Epidermal melanocyte (primary cell): ENCODE results near the gene TECPR2.
"Not testable (repeated sequence)": the region's sequence is repeated elsewhere in the genome, so short reads cannot be mapped to it uniquely, and the experiment has no call there.

Experiments
- DNase-seq: peaks from one replicate; pipeline ENCODE4 v3.0.0; 2011; ENCODE audit warnings: low spot score; ENCODE audit not compliant: insufficient read length

Gene TECPR2, protein sequence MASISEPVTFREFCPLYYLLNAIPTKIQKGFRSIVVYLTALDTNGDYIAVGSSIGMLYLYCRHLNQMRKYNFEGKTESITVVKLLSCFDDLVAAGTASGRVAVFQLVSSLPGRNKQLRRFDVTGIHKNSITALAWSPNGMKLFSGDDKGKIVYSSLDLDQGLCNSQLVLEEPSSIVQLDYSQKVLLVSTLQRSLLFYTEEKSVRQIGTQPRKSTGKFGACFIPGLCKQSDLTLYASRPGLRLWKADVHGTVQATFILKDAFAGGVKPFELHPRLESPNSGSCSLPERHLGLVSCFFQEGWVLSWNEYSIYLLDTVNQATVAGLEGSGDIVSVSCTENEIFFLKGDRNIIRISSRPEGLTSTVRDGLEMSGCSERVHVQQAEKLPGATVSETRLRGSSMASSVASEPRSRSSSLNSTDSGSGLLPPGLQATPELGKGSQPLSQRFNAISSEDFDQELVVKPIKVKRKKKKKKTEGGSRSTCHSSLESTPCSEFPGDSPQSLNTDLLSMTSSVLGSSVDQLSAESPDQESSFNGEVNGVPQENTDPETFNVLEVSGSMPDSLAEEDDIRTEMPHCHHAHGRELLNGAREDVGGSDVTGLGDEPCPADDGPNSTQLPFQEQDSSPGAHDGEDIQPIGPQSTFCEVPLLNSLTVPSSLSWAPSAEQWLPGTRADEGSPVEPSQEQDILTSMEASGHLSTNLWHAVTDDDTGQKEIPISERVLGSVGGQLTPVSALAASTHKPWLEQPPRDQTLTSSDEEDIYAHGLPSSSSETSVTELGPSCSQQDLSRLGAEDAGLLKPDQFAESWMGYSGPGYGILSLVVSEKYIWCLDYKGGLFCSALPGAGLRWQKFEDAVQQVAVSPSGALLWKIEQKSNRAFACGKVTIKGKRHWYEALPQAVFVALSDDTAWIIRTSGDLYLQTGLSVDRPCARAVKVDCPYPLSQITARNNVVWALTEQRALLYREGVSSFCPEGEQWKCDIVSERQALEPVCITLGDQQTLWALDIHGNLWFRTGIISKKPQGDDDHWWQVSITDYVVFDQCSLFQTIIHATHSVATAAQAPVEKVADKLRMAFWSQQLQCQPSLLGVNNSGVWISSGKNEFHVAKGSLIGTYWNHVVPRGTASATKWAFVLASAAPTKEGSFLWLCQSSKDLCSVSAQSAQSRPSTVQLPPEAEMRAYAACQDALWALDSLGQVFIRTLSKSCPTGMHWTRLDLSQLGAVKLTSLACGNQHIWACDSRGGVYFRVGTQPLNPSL (N-terminal part only)

GRCh38 chr14:102362545-102363181 is at the start of gene TECPR2, which contains the start of gene CINP:
Gene TECPR2 (plus strand): TSS chr14:102362941. CDS start chr14:102376722, 13,781 bp downstream.
Gene CINP (minus strand): TSS chr14:102362890. CDS start chr14:102362851, 39 bp downstream.
- peak; percentile 85 for DNase-seq

DNA sequence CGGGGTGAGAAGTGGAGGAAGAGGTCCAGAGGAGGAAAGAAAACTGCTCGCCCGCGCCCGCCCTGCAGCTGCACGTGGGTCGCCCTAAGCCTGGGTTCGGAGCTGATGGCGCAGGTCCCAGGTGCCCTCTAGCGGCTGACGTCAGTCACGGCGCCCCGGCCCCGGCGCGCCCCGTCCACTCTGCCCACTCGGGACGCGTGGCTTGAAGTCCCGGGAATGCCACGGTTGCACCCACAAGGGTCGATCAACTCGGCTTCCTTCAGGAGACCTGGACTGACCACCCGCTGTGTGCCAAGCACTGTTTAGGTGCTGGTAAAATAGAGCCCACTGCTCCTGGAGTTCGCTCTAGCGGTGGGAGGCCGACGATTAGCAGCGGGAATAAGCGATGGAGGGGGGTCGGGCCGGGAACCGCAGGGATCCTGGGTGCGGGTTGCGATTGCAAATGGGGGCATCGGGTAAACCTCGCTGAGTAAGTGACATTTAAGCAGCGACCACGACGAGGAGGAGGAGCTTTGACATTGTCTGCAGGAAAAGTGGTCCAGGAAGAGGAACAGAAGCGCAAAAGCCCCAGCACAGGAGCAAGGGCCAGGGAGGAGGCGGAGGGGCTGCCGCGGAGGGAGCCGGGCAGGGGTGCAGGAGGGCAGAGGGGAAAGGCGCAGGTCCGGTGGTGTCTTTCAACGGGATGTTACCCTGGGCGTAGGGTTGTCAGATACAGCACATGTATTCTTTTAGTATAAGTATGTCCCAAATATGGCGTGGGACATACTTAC is 48.3 kb upstream of the TECPR2 start:
- DNase-seq, result peak; percentile 77

DNA sequence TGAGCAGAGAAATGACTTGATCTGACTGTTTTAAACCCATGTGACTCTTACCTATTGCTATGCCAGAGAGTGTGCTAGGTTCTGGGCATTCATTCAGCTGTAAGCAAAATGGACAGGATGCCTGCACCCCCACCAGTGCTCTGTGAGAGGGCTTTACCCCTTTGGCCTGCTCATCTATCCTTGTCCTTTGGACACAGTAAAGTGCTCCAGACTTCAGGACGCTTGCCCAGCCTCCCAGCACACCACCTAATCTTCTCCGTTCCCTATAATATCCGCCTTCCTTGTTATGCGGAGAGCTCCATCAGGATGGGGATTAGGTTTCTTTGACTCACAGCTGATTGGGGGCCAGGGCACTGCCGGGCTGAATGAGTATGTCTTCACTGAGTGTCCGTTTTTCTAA is 47.6 kb upstream of the TECPR2 start:
- DNase-seq, result no peak

GRCh38 chr14:102316338-102316742 is 46.4 kb upstream of the TECPR2 start:
- no peak for DNase-seq

- DNase-seq, result peak; percentile 65
These were observed 45.8 kb upstream of the TECPR2 start for GRCh38 chr14:102316743-102317563.

DNA sequence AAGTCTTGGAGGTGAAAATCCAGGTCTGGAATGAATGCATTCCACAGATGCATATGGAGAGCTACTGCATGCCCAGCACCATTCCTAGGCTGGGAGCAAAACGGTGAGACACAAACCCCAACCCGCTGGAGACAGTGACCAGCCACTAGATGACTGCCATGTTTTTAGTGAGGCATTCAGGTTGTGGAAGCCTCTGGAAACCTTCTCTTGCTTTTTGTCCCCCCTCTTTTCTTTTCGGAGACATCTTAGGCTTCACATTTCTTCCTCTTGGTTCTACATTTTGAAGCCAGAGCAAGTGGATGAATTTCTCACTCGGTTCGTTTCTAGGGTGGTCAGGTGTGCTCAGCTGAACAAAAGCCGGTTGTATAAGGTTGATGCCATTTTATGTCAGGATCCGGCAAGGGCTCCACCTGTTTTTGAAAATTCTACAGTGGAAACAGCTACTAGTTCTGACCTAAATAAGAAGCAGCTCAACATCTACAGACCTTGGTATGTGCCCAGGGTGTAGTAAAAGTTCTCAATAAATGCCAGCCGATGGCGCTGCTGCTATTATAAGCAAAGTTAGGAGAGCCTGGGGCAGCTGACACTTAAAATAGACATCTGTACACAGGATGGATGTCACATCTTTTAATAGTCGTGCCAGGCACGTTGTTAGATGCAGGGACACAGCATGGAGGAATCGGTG is 45.0 kb upstream of the TECPR2 start:
- no peak for DNase-seq

- DNase-seq, result no peak
These were observed 43.9 kb upstream of the TECPR2 start for GRCh38 chr14:102318781-102319276.

DNA sequence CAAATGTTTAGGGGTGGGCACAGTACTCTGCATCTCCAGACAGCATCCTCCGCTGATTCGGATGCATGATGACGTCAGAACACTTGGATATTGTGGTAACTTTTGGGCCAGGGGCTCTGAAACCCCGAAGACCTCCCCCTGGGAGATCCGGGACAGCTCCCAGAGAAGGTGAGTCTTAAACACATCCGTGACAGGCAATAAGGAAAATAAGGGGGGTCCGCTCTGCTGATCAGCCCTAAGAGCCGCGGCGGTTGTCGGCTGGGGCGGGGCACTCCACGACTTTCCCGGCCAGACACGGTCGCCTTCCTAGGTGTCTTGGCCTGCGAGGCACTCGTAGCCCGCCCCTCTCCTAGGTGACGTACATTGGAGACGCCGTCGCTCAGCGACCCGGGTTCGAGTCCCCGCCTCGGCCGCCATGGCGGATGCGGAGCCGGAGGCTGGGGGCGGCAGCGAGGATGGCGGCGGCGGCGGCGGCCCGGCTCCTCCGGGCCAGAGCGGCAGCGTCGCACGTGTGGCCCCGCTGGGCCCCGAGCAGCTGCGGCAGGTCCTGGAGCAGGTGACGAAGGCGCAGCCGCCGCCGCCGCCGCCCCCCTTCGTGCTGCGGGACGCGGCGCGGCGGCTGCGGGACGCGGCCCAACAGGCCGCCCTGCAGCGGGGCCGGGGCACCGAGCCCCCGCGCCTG is 43.2 kb upstream of the TECPR2 start, which contains the start of gene ZNF839:
ZNF839 (plus strand) TSS at position 396 of the 682 bp plus-strand sequence; CDS start at position 416, 20 bp downstream.
- DNase-seq, result peak; percentile 83

DNA sequence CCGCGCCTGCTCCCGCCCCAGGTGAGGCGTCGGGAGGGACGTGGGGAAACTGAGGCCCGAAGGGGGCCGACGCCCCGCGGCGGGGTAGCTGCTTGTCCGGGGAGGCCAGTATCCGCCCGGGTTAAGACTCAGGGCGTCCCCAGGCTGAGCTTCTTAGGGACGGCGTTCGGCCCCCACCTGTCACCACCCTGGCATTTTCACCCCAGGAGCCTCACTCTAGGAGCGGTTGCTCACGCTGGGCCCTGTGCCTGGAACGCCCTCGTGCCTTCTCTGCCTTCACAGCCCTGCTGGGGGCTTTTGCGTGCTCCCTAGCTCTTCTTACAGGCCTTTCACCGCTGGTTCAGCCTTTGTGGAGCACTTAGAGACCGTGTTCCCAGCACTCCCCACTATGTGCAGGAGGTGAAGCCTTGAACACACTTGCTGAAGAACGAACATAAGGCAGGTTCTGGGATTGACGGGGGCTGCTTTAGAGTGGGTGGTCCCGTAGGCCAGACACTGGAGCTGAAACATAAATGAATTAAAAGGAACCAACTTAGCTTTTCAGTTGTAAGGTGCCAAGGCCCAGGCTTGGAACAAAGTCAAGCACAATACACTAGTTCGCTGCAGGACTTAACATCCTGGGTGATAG is 42.6 kb upstream of the TECPR2 start:
- DNase-seq, result no peak

GRCh38 chr14:102320671-102321455 is 41.9 kb upstream of the TECPR2 start:
- no peak for DNase-seq

DNA sequence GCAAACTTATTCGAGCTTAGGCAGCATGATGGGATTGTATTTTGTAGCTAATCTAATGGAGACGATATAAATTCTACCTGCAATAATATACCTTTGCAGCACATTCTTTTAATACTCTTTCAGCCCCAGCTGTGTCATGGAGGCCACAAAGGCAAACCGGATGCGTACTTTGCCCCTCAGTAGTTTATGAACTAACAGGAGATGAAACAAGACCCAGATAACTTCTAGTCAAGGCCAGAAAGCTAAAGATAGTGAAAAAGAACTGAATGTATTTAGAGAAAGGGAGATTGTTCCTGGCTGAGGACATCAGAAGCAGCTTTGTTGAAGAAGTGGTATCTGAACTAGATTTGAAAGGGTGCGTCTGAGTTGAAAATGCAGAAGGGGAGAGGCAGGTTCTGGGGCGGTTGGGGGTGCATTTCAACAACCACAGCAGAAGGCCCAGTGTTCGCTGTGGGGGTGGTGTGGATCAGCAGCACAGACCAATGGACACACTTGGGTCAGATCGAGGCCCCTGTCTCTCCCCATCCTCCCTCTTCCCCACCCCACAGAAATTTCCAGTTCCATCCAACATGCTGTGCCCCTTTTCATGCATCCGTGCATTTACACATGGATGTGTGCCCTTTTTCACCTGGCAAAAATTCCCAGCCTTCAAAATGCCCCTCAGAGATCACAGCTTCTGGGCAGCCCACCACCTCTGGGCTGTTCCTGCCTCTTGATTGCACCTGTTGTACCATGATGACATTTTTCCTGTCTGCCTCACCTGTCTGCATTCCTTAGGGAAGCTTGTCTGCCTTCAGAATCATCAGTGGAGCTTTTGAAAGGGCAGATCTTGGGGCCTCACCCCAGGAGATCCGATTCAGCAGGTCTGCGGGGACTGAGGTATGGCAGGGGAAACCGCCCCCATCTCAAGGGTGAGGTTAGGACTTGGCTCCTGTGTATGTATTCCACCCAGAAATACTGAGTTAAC is 41.0 kb upstream of the TECPR2 start:
- no peak for DNase-seq

DNA sequence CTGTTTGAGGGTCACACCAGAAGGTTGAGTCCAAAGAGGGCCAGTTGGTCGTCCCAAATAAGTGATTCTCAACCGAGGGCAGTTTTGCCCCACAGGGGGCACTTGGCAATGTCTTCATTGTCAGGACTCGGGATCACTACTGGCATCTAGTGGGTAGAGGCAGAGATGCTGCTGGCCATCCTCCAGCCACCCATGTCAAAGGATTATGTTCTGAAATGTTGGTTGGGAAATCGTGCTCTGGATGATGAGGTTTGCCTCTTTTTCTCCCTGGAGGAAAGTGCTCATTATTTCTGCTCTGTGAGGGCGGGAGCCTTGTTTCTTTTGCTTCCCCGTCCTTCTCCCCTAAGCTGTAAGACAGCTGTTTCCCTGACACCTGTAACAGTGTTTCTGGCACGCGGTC is 39.6 kb upstream of the TECPR2 start:
- peak; percentile 59 for DNase-seq

- no peak for DNase-seq
These were observed 36.9 kb upstream of the TECPR2 start for GRCh38 chr14:102325791-102326345.

GRCh38 chr14:102326583-102326982 is 36.2 kb upstream of the TECPR2 start:
- DNase-seq, result no peak

GRCh38 chr14:102329381-102329780 is 33.4 kb upstream of the TECPR2 start:
- DNase-seq, result not testable (repeated sequence)
